PFSK-1 (cell line): Measurements from ENCODE around the gene FEN1.
A peak's percentile ranks its signal among the peaks of the same experiment; 100 is the strongest.

Experiments used
- FOXP2 ChIP-seq: optimal IDR thresholded peaks from 2 replicates; pipeline ENCODE3; 2011; ENCODE audit warnings: borderline replicate concordance, control low read depth, inconsistent platforms; ENCODE audit not compliant: insufficient read depth; ENCODE audit errors: extremely low read length, extremely low read depth
- POLR2AphosphoS5 ChIP-seq: IDR thresholded peaks from 2 replicates; pipeline ENCODE4 v1.6.1; 2012; ENCODE audit warnings: low read depth, mild to moderate bottlenecking, control low read depth, low read length, moderate library complexity
- SIN3A ChIP-seq: IDR thresholded peaks from 2 replicates; pipeline ENCODE4 v1.6.1; 2012; ENCODE audit warnings: mild to moderate bottlenecking, low read length, moderate library complexity, borderline replicate concordance; ENCODE audit not compliant: insufficient read depth
- TAF1 ChIP-seq: IDR thresholded peaks from 2 replicates; pipeline ENCODE4 v1.6.1; 2012; ENCODE audit warnings: low read length, control low read depth, borderline replicate concordance; ENCODE audit not compliant: insufficient read depth
- TF ChIP-seq, protein P1 (sequence below), 2 experiments: IDR thresholded peaks; 2 replicates each; pipeline versions ENCODE4 v1.6.1 to v1.8.0; 2011 to 2012; ENCODE audit warnings: low read depth in 2 of 2, low read length in 2 of 2, control low read depth in 1 of 2, inconsistent platforms in 1 of 2, mild to moderate bottlenecking in 1 of 2, moderate library complexity in 1 of 2; ENCODE audit not compliant: insufficient read depth in 1 of 2

The FEN1 gene

DNA sequence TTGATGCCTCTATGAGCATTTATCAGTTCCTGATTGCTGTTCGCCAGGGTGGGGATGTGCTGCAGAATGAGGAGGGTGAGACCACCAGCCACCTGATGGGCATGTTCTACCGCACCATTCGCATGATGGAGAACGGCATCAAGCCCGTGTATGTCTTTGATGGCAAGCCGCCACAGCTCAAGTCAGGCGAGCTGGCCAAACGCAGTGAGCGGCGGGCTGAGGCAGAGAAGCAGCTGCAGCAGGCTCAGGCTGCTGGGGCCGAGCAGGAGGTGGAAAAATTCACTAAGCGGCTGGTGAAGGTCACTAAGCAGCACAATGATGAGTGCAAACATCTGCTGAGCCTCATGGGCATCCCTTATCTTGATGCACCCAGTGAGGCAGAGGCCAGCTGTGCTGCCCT lies 2.7 kb downstream of the FEN1 start:
- TF ChIP-seq SIN3A, result no peak
- no peak for TF ChIP-seq POLR2AphosphoS5
- no peak for TF ChIP-seq TAF1
- TF ChIP-seq, protein P1, sequence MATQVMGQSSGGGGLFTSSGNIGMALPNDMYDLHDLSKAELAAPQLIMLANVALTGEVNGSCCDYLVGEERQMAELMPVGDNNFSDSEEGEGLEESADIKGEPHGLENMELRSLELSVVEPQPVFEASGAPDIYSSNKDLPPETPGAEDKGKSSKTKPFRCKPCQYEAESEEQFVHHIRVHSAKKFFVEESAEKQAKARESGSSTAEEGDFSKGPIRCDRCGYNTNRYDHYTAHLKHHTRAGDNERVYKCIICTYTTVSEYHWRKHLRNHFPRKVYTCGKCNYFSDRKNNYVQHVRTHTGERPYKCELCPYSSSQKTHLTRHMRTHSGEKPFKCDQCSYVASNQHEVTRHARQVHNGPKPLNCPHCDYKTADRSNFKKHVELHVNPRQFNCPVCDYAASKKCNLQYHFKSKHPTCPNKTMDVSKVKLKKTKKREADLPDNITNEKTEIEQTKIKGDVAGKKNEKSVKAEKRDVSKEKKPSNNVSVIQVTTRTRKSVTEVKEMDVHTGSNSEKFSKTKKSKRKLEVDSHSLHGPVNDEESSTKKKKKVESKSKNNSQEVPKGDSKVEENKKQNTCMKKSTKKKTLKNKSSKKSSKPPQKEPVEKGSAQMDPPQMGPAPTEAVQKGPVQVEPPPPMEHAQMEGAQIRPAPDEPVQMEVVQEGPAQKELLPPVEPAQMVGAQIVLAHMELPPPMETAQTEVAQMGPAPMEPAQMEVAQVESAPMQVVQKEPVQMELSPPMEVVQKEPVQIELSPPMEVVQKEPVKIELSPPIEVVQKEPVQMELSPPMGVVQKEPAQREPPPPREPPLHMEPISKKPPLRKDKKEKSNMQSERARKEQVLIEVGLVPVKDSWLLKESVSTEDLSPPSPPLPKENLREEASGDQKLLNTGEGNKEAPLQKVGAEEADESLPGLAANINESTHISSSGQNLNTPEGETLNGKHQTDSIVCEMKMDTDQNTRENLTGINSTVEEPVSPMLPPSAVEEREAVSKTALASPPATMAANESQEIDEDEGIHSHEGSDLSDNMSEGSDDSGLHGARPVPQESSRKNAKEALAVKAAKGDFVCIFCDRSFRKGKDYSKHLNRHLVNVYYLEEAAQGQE (IDR thresholded peaks at IDR 0.05; ENCODE audit: insufficient read depth in 1 of 2, low read depth in 2 of 2, low read length in 2 of 2), result no peak
- TF ChIP-seq FOXP2, result no peak

DNA sequence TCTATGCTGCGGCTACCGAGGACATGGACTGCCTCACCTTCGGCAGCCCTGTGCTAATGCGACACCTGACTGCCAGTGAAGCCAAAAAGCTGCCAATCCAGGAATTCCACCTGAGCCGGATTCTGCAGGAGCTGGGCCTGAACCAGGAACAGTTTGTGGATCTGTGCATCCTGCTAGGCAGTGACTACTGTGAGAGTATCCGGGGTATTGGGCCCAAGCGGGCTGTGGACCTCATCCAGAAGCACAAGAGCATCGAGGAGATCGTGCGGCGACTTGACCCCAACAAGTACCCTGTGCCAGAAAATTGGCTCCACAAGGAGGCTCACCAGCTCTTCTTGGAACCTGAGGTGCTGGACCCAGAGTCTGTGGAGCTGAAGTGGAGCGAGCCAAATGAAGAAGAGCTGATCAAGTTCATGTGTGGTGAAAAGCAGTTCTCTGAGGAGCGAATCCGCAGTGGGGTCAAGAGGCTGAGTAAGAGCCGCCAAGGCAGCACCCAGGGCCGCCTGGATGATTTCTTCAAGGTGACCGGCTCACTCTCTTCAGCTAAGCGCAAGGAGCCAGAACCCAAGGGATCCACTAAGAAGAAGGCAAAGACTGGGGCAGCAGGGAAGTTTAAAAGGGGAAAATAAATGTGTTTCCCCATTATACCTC lies 3.3 kb downstream of the FEN1 start:
- TF ChIP-seq TAF1 (no peak), SIN3A (no peak), FOXP2 (no peak), POLR2AphosphoS5 (no peak)
- TF ChIP-seq, protein P1 (IDR thresholded peaks at IDR 0.05; ENCODE audit: insufficient read depth in 1 of 2, low read depth in 2 of 2, low read length in 2 of 2), result no peak

DNA sequence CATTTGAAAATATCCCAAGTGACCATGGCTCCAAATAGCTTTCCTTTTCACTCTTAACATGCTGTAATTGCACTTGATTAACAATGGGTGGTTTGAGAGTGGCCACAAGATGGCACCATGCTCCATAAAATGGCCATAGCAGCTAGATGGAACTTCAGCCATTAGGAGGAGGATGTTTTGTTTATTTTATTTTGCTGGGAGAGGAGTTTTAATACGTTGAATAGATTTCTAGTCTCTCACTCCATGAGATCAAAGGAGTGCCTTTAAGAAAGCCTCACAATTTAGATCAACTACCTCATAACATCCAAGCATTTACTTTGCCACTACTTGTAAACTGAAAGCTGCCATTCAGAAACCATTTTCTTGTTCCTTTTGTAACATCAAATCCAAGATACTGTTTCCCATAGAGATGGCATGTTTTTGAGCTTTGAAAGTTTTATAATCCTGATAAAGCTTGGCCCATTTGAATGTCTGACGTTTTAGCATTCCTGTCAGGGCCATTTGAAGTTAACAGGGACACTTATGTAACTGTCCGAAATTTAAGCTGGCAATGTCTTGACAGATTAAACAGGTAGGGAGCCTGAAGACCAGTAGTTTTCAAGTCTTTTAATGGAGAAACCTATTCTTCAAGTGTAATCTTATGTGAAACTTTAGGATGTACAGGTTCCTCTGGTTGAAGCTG lies 4.7 kb downstream of the FEN1 start:
- peak; percentile 51; the same call in 1 of the 2 replicates for TF ChIP-seq POLR2AphosphoS5
- TF ChIP-seq, protein P1 (IDR thresholded peaks at IDR 0.05; ENCODE audit: insufficient read depth in 1 of 2, low read depth in 2 of 2, low read length in 2 of 2), result no peak

DNA sequence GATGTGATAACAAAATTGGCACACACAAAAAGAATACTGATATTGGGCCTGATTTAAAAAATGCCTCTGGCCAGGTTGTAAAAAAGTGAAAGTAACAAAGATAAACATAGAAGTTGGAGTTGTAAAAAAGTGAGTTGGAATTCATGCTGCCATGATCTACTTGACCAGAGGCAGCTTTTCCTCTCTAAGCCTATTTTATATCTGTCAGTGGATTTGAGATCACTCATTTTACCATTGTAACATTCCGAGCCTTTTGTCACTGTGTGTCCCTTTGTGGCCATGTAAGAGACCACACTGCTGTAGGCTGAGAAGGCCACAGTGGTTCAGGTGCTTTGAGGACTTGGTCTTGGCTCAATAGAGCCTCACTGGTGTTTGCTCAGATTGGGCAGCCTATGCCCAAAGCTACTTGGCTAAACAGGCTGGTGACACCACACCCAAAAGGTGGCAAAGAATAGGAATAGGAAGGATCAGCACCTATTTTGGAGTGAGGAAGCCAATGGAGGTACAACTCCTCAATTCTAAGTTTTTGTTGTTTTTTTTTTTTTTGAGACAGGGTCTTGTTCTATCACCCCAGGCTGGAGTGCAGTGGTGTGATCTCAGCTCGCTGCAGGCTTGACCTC lies 7.1 kb downstream of the FEN1 start:
- TF ChIP-seq FOXP2, result no peak
- no peak for TF ChIP-seq SIN3A
- TF ChIP-seq POLR2AphosphoS5, result no peak
- TF ChIP-seq, protein P1 (IDR thresholded peaks at IDR 0.05; ENCODE audit: insufficient read depth in 1 of 2, low read depth in 2 of 2, low read length in 2 of 2), result no peak
- no peak for TF ChIP-seq TAF1
